Middle frontal gyrus (tissue), 1 donor: ENCODE data around the gene EIF2AK3.
"Not testable (repeated sequence)": the region's sequence is repeated elsewhere in the genome, so short reads cannot be mapped to it uniquely, and the experiment has no call there.

Experiments used
- DNase-seq: peaks from one replicate; pipeline ENCODE4 v3.0.0-alpha.2; 2015; ENCODE audit warnings: low spot score; ENCODE audit errors: extremely low spot score

EIF2AK3 gene

DNA sequence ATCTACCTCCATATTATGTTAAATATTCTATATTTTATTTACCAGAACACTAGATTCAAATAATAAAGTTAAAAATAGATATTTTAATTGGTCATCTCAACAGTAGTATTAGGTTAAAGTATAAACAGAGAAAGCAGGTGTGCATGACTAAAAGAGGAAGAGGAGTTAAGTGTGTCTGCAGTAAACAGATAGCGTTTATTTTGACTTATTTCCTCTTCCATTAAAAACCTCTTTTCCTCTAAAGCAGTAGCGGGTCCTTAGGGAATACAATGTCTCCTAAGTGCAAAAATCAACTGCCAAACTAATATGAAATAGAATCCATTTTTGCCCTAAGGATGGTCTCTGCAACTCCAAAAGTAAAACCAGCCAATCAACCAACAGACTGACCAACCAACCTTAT lies 27.7 kb downstream of the EIF2AK3 start:
- DNase-seq, result no peak

DNA sequence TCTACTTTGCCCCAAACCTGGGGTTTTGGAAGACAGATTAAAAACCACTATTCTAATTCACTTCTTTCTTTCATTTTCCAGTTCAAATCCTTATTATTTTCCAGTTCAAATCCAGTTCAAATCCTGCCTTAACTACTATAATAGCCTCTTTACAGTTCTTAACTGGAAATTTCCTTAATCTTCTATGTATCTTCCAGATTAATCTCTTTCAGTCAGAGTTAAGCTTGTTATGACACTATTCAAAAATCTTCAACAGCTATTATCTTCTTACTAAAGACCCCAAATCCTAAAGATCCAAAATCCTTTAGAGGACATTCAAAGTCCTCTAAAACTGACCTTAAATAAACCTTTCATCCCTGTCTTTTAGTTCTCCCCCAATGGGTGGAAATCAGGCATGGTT lies 30.1 kb downstream of the EIF2AK3 start:
- no peak for DNase-seq

- DNase-seq, result no peak
Measured at GRCh38 chr2:88596141-88596830, 31.0 kb downstream of the EIF2AK3 start.

- DNase-seq, result no peak
Measured at GRCh38 chr2:88591698-88592097, 35.6 kb downstream of the EIF2AK3 start.

DNA sequence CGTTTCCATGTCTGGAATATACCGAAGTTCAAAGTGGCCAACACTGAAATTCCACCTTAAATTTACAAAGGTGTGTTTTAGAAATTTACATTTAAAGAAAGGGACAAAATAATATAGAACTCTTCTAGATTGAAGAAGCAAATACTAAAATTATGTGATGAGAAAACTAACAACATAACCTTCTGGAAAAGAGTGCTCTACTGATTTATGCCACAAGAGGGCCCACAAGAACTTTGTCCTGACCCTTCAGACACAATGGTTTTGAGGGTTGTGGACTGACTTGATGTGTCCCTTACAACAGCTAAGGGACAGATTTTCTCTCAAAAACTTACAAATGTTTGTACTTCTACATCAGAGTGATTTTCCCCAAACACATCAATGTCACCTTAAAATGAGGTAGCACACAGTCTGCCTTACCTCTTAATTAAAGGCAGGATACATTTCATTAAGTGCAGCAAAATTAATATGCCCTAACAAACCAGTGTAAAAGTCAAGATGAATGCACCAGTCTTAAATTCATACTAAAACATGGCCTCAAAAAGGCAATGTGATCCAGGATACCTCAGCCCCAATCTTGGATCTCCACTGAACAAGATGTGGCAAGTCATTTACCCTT lies 36.2 kb downstream of the EIF2AK3 start:
- DNase-seq, result no peak

DNA sequence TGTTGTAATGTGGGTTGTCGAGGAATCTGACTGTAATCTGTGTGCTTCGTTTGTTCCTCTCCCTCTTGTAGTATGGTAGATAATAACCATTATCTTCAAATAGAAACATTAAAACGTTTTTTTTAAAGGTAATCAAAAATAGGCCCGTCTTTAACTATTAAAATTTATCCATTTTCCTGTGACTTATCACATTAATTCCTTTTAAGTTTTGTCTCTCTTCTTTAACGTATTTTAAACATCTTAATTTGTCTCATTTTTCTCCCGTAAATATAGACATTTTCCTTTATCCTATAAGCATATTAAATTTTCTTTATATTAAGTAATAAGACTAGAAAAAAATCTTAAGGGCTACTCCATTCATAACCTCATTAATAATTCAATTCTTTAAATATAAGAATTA lies 41.3 kb downstream of the EIF2AK3 start:
- DNase-seq, result no peak

- no peak for DNase-seq
Measured at GRCh38 chr2:88582030-88582429, 45.2 kb downstream of the EIF2AK3 start.

GRCh38 chr2:88580088-88580487 lies 47.2 kb downstream of the EIF2AK3 start:
- DNase-seq, result no peak

DNA sequence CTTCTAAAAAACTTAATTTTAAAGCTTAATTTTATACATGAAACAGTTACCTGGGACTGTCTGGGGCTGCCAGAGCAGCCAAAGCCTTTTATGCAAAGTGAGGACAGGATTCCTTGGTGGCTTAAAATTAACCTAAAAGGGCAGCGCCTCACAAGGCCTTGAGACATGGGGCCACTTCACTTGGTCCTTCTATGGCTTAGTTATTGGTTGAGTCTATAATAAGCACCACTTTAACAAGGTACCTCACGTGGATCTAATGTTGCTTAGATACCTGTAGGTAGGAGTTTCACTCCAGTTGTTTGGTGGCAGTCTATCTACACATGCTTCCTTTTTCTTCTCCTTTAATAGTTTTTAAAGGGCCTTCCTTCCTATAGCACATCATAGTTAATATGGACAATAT lies 51.6 kb downstream of the EIF2AK3 start:
- no peak for DNase-seq

DNA sequence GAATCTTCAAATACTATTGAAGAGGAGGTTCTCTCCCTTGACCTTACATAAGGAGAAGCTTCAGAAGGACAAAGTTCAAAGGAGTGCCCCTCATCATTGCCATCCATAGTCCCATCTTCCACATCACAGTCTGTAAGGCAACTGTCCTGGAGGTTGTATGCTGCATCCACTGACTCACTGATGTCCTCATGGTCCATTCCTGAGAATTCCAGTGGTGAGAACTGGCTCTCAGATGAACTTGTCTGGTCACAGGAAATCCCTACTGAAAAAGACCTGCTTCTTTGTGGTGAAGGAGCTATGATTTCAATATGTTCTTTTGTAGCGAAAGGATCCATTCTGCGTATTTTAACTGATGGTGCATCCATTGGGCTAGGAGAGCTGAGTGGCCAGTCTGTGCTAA lies 52.2 kb downstream of the EIF2AK3 start:
- no peak for DNase-seq

DNA sequence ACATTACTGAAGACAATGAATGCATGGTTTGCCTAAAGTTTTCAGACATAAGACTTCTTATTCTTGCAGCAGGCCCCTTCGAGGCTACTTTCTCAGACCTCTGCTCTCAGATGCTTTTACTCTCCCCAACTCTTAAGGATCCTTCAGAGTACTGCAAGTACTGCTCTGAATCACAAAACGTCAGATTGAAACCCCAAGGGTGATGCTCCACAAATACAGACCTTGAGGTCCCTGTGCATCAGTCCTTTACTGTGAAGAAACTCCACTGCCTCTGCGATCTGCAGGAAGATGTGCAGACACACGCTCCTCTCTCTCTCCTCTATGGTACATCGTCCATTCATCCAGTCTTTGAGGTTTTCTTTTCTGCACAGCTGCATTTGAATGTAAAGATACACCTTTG lies 52.8 kb downstream of the EIF2AK3 start:
- no peak for DNase-seq

DNA sequence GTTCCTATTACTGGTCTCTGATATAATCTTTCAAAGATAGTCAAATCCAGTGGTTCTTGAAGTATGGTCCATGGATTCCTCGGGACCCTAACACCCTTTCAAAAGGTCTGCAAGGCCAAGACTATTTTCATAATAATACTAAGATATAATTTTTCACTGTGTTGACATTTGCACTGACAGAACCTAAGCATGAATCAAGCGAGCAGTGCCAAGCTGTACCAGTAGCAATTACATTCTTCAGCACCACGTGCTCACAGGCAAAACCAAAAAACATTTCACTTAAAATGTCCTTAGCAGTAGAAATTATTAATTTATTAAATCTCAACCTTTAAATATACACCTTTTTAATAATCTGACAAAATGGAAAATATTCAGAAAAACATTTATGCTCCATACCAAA lies 59.1 kb downstream of the EIF2AK3 start:
- DNase-seq, result no peak

DNA sequence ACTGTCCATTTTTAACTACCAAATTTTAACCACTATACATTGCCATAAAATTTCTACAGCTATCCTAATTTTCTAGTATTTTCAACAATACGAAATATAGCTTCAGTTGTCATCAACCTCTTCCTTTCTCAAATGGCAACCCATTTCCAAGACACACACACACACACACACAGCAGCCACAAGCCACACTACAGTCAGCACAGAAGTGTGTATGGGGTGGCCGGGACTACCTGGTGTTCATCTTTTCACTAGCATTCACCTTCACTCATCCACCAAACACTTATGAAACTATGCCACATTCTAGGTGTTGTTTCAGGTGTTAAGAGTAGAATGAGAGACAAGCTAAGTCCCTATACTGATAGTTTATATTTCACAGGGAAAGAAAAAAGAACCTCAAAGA lies 62.9 kb downstream of the EIF2AK3 start:
- no peak for DNase-seq

GRCh38 chr2:88563129-88563528 lies 64.1 kb downstream of the EIF2AK3 start:
- DNase-seq, result no peak

DNA sequence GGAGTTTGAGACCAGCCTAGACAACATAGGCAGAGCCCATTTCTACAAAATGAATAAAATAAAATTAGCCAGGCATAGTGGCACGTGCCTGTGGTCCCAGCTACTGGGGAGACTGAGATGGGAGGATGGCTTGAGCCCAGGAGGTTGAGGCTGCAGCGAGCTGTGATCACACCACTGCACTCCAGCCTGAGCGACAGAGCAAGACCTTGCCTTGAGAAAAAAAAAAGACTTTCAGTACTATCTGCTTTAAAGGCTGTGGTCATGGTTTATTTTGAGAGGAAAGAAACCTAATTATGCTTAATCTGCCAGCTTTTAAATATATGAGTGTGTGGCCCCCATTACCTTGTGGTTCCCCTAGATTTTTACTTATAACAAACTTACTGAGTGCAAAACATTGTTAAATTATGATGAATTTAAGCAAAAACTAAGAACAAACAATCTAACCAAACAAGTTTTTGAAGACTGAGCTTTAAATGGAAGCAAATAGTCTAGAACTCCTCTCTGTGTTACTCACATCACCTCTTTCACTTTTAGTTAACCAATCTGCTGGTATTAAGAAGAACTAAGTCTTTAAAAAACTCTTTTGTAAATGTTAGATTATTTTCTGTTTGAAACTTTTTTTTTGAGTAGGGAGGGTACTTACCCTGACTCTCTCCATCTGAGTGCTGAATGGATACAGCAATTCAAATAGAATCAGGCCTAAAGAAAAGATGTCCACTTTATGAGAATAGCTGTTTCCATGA lies 65.4 kb downstream of the EIF2AK3 start:
- DNase-seq, result no peak

- DNase-seq, result no peak
Measured at GRCh38 chr2:88560619-88561307, 66.5 kb downstream of the EIF2AK3 start.

DNA sequence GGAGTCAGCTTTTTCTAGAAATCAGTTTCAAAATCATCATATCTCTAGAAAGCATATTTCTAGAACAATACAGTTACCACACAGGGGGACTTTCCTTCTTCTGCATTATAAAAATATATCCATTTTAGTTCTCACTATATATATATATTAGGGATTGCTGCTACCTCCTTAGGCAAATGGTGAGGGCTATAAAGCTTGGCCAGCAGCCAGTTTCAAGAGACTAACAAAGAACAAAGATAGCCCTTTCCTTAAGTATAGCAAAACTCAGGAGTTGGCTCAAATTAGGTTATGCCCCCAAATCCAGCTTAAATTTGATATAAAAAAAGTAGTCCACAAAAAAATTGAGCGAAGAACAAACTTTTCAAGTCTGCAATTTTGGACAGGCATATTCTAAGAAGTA lies 70.0 kb downstream of the EIF2AK3 start:
- no peak for DNase-seq

DNA sequence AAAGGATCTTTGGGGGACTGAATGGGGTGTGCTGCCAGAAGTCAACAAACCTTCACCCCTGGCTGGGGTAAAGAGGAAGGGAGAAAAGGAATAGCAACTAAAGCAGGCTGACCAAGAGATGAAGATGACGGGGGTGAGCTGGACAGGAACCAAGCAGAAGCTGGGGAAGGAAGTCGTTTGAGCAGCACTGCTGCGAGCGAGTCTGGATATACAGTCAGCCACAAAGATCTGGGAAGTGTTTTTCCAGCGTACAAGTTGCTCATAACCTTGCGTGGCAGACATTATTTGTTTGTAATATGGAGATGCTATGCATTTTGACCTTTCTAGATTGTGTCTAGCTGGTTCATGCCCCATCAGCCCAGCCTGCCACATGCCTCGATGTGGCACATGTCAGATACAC lies 71.2 kb downstream of the EIF2AK3 start:
- no peak for DNase-seq

- DNase-seq, result no peak
Measured at GRCh38 chr2:88554189-88554588, 73.1 kb downstream of the EIF2AK3 start.

GRCh38 chr2:88549616-88550292 lies 77.5 kb downstream of the EIF2AK3 start:
- no peak for DNase-seq

GRCh38 chr2:88546291-88546690 lies 81.0 kb downstream of the EIF2AK3 start:
- DNase-seq, result not testable (repeated sequence)

- DNase-seq, result no peak
Measured at GRCh38 chr2:88545118-88545517, 82.1 kb downstream of the EIF2AK3 start.
